HG02763 (cell line): ENCODE data around the gene B4GALT5.
"Not testable (repeated sequence)": the region's sequence is repeated elsewhere in the genome, so short reads cannot be mapped to it uniquely, and the experiment has no call there.

Source experiments
- ATAC-seq: cut with Tn5 transposase; IDR thresholded peaks from one replicate; pipeline ENCODE4 v1.9.1; 2021; ENCODE audit warnings: mild to moderate bottlenecking, moderate library complexity; ENCODE audit not compliant: unreplicated experiment

Gene B4GALT5

DNA sequence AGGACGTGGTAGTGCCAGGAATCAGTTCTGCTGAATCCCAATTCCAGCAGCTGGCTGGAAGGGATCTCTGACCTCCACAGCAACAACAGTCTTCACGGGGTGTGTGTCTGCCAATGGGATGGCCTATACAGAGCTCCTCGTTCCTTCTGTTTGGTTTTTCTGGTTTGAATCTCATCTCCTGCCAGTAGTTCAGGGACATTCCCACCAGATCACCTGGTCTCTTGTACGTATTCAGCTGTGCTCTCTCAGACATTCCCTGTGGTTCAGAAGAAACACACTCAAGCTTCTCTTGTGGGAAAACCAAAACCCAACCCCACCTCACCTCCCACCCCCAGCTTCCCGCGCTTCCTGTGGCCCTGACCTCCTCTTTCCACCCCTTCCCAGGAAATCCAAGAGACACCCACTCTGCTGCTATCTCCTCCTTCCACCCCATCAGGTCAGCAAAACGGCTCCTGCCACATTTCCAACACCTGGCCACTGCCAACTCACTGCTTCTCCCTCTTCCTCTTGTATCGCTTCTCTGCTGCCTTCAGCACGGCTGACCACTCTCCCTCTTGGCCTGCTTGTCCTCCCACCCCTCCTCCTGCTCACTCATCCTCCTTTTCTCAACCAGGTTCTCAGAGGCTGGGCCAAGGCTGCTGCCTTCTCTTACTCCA is 82.5 kb downstream of the B4GALT5 start:
- peak; percentile 28 for ATAC-seq

DNA sequence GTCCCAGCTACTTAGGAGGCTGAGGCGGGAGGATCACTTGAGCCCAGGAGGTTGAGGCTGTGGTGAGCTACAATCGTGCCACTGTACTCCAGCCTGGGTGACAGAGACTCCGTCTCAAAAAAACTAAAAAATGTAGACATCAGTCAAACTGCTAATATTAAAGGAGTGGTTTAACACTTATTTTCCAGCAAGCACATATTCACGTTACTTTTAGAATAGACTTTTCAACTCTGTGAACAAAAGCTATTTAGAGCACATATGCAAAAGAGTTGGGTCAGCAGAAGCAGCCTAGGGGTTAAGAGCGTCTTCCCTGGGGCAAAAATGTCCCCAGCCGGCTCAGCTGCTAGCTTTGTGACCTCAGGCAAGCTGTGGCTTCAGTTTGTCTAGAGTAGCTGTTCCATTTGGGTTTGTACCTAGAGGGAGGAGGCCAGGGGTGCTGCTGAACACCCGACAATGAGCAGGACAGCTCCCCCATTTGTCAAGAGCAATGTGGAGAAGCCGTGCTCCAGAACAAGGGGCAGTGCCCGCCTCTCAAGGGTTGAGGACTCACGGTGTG is 83.2 kb downstream of the B4GALT5 start:
- ATAC-seq = peak; percentile 66

DNA sequence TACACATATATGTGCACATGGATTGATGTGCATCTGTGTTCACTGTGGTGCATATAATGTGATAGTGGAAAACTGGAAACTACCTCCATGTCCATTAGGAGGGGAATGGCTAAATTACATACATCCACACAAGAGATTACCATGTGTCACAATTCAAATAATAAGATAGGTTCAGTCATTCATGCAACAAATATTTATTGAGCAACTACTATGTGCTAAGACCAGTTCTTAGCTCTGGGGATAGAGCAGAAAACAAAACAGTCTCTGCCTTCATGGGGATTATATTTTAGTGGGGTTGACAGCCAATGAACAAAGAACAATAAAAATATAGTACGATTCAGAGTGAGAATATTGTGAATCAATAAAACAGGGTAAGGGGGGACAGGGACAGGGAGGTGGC is 84.1 kb downstream of the B4GALT5 start:
- no peak for ATAC-seq

DNA sequence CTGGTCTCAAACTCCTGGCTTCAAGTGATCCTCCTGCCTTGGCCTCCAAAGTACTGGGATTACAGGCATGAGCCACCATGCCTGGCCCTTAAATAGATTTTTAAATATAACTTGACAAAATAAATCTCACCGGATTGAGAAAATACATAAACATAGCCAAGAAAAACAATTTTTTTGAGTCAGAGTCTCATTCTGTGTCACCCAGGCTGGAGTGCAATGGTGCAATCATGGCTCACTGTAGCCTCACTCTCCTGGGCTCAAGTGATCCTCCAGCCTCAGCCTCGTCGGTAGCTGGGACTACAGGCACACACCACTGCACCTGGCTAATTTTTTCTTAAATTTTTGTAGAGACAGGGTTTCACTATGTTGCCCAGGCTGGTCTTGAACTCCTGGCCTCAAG is 85.4 kb downstream of the B4GALT5 start:
- ATAC-seq = not testable (repeated sequence)

DNA sequence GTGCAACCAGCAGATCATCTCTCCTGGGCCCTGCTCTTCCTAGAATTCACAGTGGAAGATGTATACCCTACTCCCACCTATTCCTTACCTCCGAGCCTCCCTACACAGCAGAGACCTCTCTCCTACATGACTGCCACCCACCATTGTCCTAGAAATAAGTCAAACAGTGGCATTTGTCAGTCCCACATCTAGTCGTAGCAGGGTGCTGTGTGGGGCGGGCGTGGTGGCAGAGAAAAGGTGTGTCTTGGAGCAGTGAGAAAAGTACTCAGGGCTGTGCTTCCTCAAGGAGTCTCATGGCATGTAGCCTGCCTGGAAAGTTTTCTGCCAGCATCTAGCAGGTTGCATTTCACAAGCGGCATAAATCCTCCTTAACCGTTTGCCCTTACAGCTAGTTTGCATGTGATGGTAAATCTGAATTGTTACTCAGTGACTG is 86.3 kb downstream of the B4GALT5 start:
- ATAC-seq = no peak

DNA sequence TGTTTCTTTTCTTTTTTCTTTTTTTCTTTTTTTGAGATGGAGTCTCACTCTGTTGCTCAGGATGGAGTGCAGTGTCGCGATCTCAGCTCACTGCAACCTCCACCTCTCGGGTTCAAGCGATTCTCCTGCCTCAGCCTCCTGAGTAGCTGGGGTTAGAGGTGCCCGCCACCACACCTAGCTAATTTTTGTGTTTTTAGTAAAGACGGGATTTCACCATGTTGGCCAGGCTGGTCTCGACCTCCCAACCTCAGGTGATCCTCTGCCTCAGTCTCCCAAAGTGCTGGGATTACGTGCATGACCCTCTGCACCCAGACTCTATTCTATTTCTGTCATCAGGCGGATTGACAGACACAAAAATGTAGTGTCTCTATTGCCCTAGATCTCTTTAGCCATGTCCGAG is 88.7 kb downstream of the B4GALT5 start:
- not testable (repeated sequence) for ATAC-seq

DNA sequence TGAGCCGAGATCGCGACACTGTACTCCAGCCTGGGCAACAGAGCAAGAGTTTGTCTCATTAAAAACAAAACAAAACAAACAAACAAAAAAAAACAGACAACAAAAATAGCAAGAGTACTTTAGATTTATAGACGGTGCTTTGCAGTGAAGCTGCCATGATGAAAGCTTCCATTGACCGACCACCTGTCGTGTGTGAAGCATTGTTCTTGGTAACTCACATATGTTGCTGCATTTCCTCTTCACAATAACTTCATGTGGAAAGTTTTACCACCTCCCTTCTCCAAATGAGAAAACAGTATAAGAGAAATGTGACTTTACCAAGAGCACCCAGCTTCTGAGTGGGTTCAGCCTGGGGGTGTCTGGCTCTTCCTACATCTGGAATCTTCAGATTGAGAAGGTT is 89.4 kb downstream of the B4GALT5 start:
- no peak for ATAC-seq

DNA sequence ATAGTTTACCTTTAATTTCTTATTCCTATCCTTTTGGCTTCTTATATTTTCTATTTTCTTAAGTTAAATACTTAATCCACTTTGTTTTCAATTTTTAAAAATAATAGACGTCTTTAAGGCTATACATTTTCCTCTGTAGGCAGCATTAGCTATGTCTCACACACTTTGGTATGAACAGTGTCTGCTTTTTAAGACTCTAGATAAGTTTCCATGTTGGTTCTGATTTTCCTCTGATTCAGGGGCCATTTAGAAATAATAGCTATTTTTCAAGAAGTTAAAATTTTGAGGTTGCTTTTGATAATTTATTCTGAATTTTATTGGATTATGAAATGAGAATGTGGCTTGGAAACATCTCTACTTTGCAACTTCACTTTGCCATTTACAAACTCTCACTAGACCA is 91.4 kb downstream of the B4GALT5 start:
- no peak for ATAC-seq

DNA sequence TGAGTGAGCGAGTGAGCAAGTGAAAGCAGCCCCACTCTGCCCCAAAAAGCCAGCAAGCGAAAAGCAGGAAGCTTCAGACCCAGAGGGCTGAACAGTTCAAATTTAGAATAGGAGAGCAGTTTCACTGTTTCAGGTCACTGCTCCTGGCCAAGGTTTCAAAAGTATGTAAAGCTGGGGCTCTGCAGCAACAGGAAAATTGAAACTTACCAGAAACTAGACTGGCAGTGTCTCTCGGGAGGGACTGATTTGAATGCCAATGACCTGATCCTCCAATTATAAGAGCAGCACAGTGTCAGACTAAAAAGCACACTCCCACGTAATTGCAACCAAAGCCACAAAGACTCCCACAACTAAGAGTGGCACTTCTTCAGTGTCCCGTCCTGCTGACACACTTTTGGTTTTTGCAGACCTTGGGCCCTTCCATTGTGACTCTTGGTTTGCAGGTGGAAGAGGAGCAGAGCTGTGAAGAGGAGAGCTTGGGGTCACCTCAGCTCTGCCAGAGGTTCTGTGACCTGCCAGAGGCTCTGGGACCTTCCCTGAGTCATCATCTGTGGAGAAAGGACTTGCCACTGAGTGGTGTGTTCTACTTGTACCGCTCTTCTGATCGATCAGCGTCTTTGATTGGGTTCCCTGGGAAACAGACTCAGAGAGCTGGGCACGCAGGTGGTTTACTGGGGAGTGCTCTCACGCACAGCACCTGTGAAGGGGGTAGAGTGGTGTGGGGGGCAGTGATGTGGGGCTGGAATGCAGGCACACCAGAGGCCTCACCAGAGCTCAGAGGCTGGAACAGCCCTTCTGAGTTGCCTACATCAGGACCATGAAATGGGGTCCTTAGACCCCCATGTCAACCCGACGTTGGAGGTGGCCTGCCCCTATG is 93.1 kb downstream of the B4GALT5 start:
- peak; percentile 89 for ATAC-seq

DNA sequence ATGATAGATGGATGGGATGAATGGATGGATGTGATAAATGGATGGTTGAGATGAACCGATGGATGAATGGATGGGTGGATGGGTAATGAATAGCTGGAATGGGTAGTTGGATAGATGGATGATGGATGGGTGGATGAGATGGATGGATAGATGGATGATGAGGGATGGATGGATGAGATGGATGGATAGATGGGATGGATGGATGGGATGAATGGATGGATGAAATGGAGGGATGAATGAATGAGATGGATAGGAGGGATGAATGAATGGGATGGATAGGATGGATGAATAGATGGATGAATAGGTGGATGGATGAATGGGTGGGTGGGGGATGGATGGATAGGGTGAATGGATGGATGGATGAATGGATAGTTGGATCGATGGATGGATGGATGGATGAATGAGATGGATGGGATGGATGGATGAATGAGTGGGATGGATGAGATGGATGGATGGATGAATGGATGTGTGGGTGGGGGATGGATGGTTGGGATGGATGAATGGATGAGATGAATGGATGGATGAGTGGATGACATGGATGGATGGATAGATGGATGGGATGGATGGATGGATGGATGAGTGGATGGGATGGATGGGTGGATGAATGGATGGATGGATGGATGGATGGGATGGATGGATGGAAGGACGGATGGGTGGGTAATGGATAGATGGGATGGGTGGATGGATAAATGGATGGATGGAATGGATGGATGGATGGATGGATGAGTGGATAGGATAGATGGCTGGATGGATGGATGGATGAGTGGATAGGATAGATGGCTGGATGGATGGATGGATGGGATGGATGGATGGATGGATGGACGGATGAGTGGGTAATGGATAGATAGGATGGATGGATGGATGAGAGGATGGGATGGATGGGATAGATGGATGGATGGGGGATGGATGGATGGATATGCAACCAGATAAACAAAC is 94.3 kb downstream of the B4GALT5 start:
- ATAC-seq = no peak

DNA sequence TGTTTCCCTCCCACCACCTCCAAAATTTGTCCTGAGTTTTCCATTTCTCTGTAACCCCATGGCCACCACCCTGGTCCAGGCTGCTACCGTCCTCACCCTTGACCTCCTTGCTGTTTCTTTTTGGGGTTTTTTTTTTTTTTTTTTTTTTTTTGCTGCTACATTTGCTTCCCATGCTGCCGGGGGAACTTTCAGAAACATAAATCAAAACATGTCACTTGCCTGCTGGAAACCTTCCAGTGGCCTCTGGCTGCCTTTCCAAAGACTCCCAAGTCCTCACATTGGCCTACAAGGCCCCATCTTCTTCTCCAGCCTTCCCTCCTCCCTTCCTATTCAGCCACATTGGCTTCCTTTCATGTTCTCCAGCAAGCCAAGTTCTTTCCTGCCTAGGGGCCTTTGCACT is 95.4 kb downstream of the B4GALT5 start:
- no peak for ATAC-seq

DNA sequence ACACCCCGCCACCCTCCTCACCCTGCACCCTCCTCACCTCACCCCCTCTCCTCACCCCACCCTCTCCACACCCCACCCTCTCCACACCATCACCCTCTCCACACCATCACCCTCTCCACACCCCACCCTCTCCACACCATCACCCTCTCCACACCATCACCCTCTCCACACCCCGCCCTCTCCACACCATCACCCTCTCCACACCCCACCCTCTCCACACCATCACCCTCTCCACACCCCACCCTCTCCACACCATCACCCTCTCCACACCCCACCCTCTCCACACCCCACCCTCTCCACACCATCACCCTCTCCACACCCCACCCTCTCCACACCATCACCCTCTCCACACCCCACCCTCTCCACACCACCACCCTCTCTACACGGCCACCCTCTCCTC is 96.3 kb downstream of the B4GALT5 start:
- ATAC-seq = not testable (repeated sequence)

DNA sequence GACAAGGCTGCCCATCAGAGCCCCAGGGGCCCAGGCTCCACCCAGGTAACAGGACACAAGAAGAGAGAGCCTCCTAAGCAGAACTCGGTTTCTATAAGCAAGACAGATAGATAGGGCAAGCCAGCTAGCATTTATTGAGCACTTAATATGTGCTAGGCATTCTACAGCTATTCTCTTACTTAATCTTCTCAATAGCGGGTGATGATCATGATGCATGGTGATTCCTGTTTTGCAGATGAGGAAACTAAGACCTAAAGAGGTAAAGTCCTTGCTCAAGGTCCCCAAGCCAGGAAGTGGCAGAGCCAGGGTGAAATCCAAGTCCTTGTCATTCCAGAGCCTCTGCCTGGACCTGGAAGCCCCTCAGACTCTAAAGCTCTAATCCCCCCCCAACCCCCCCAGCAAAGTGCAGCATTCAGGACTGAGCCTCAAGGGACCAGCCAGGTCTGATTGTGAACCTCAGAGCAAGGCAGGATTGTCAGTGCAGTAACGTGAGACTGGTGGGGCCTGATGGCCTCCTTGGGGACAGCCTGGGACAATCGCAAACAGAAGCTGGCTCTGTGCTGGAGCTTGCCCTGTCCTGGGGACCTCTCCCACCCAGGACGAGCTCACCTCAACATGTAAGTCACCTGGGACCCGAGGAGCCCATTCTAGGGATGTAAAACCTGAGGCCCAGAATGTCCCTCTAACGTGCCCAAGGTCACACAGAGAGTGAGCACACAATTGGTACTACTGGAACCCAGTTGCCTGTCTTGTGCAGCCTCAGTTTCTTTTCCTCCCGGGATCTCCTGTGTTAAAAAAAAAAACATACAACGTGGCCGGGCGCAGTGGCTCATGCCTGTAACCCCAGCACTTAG is 97.3 kb downstream of the B4GALT5 start:
- no peak for ATAC-seq

DNA sequence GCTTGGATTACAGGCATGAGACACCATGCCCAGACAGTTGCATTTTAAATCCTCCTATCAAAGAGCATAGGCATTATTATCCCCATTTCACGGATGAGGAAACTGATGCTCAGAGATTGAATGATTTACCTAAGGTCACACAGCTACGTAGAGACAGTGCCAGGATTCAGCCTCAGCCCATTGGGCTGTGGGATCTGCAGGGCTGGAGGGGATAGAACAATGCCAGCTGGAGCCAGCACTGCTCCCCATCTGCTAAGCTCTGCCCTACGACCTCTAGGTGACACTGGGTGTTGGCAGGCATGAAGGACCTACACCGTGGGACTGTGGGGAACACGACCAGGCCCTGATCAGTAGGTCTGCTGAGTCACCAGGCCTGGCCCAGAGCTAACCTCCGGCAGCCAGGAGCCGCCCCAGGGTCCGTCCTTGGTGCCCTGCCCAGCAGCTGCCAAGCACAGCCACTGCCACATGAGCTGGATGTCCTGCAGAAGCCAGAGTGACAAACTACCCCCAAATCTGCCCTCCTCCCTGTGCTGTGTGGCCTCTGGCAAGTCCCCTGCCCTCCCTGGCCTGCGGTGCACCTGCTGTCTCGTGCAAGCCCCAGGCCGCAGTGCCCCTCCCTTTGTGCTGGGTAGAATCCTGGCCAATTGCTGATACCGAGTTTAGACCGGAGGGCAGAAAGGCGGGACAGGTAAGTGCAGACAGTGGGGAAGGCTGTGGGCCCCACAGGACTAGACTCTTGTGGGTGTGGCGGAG is 98.1 kb downstream of the B4GALT5 start:
- ATAC-seq = no peak

DNA sequence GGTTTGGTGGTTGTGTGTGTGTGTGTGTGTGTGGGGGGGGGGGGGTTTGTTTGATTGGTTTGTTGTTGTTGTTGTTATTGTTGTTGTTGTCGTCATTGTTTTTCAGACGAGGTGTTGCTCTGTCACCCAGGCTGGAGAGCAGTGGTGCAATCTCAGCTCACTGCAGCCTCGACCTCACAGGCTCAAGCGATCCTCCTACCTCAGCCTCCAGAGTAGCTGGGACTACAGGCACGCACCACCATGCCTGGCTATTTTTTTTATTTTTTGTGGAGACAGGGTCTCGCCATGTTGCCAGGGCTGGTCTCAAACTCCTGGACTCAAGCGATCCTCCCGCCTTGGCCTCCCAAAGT is 98.7 kb downstream of the B4GALT5 start:
- ATAC-seq = not testable (repeated sequence)

DNA sequence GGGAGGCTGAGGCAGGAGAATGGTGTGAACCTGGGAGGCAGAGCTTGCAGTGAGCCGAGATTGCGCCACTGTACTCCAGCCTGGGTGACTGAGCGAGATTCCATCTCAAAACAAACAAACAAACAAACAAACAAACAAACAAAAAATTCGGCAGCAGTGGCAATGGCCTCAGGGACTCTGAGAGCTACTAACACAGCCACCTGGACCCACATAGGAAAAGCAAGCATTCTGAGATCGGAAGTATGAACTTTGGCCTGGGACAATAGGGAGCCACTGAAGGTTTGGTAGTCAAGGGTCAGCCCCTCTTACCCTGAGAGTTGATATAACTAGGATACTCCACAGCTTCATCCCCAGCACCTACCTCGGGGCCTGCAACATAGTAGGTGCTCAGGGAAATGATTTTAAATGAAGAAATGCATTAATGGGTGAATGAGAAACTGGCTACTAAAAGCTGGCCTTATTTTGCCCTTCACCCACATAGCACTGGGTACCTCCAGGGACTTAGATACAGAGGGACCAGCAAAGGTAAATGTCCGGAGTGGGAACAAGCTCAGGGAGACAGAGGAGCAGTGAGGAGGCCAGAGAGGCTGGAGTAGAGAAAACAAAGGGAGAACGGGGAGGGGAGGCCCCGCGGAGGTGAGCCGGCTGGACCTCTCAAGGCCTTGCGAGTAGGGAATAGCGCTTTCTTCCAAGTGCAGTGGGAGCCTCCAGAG is 99.2 kb downstream of the B4GALT5 start:
- no peak for ATAC-seq

DNA sequence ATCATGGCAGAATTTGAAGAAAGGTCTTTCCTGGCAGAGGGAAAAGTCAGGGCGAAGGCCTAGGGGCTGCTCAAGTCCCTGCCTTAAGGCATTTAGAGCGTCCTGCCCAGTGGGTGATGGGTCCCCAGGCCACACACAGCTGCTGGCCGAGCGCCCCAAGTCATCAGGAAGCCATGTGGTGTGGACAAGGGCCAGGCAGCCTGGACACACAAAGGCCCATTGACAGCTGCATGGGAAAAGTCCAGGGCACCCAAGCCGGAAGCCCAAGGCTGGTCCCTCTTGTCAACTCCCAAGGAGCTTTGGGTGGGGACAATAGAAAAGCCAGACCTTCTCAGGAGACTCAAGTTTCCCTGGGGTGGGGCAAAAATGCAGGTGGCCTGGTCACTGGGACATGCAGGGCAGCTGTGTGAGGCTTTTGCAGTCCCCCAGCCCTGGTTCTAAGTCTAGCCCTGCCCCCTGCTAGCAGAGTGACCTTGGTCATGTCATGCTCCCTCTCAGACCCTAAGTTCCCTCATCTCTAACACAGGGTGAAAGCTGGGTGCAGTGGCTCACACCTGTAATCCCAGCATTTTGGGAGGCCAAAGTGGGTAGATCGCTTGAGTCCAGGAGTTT is 101.4 kb downstream of the B4GALT5 start:
- ATAC-seq = no peak

DNA sequence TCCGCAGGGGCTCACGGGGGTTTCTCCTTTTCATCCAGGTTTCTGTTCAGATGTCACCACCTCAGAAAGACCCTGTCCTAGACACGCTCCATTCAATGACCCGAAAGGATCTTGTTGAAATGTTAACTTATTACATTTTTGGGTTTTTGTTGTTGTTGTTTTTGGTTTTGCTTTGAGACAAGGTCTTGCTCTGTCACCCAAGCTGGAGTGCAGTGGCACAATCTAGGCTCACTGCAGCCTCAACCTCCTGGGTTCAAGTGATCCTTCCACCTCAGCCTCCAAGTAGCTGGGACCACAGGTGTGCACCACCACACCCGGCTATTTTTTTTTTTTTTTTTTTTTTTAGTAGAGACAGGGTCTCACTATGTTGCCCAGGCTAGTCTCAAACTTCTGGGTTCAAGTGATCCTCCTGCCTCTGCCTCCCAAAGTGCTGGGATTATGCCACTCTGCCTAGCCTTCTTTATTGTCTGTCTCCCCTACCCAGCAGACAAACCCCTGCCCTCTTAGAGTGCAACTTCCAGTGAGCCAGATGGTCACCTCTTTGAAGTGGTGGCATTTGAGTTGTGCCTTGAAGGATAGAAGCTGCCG is 102.0 kb downstream of the B4GALT5 start:
- ATAC-seq = not testable (repeated sequence)
